Mesodermal cell (in vitro differentiated cells): ENCODE measurements around the gene FNBP1L.

Experiments used
- H3K27ac ChIP-seq: 2 replicates; pipeline ENCODE4 v1.7.0; 2013; ENCODE audit warnings: mild to moderate bottlenecking, low read depth, low read length, moderate library complexity; ENCODE audit not compliant: severe bottlenecking
- H3K36me3 ChIP-seq: 2 replicates; pipeline ENCODE4 v1.7.1; 2013; ENCODE audit warnings: mild to moderate bottlenecking, low read length, moderate library complexity; ENCODE audit not compliant: control insufficient read depth, insufficient read depth
- H3K4me1 ChIP-seq: one replicate; pipeline ENCODE4 v1.7.1; 2013; ENCODE audit warnings: mild to moderate bottlenecking, low read length; ENCODE audit not compliant: insufficient read depth, control insufficient read depth, poor library complexity, severe bottlenecking
- H3K4me3 ChIP-seq: 2 replicates; pipeline ENCODE4 v1.7.0; 2013; ENCODE audit warnings: low read length, control low read depth, mild to moderate bottlenecking; ENCODE audit not compliant: insufficient read depth, poor library complexity, severe bottlenecking; ENCODE audit errors: extremely low read depth
- H3K9me3 ChIP-seq: 2 replicates; pipeline ENCODE4 v1.7.1; 2013; ENCODE audit warnings: mild to moderate bottlenecking, low read length, moderate library complexity; ENCODE audit not compliant: control insufficient read depth
- WGBS, 2 experiments: methylation state at CpG; one replicate each; pipeline ENCODE4 v1.1.5; 2013; ENCODE audit warnings: missing lambda C conversion rate in 2 of 2; ENCODE audit not compliant: insufficient coverage in 2 of 2; 5-methylcytosine and 5-hydroxymethylcytosine counted together

Gene FNBP1L

GRCh38 chr1:93483606-93484005 lies 35.7 kb downstream of the FNBP1L start:
- Histone ChIP-seq H3K9me3 (peaks cover 10% of the 10 kb centered on the region), H3K4me3 (no peak overlapping the region), H3K4me1 (no peaks in the 10 kb centered on the region), H3K36me3 (peaks cover 9% of the 10 kb centered on the region), H3K27ac (no peak overlapping the region)

GRCh38 chr1:93488207-93488606 lies 40.3 kb downstream of the FNBP1L start:
- H3K4me3 ChIP-seq, result no peak overlapping the region
- H3K36me3 ChIP-seq, result peaks cover 2% of the 10 kb centered on the region
- H3K27ac ChIP-seq, result no peak overlapping the region
- no peaks in the 10 kb centered on the region for H3K4me1 ChIP-seq
- H3K9me3 ChIP-seq, result no peaks in the 10 kb centered on the region
- no CpG with 5 or more reads among the region's 2 CpGs for WGBS, 2 experiments

GRCh38 chr1:93489756-93490155 lies 41.8 kb downstream of the FNBP1L start:
- H3K4me3 ChIP-seq, result no peak overlapping the region
- H3K4me1 ChIP-seq, result no peaks in the 10 kb centered on the region
- H3K36me3 ChIP-seq, result peaks cover 14% of the 10 kb centered on the region
- peaks cover 3% of the 10 kb centered on the region for H3K9me3 ChIP-seq
- no peak overlapping the region for H3K27ac ChIP-seq

GRCh38 chr1:93490357-93490756 lies 42.4 kb downstream of the FNBP1L start:
- no peaks in the 10 kb centered on the region for H3K4me1 ChIP-seq
- peaks cover 14% of the 10 kb centered on the region for H3K36me3 ChIP-seq
- H3K27ac ChIP-seq, result no peak overlapping the region
- H3K9me3 ChIP-seq, result peaks cover 3% of the 10 kb centered on the region
- no peak overlapping the region for H3K4me3 ChIP-seq

GRCh38 chr1:93495911-93496310 lies 48.0 kb downstream of the FNBP1L start:
- peaks cover 3% of the 10 kb centered on the region for H3K9me3 ChIP-seq
- no peaks in the 10 kb centered on the region for H3K4me1 ChIP-seq
- no peak overlapping the region for H3K27ac ChIP-seq
- H3K36me3 ChIP-seq, result peaks cover 23% of the 10 kb centered on the region
- whole genome bisulfite sequencing, 2 experiments, result 100% methylated on average over 1 of the region's 1 CpG; no CpG with 5 or more reads in 1 of the 2 experiments
- H3K4me3 ChIP-seq, result no peak overlapping the region

GRCh38 chr1:93496520-93496919 lies 48.6 kb downstream of the FNBP1L start:
- Histone ChIP-seq H3K36me3 (peaks cover 28% of the 10 kb centered on the region), H3K27ac (no peak overlapping the region), H3K4me3 (no peak overlapping the region), H3K9me3 (peaks cover 3% of the 10 kb centered on the region), H3K4me1 (no peaks in the 10 kb centered on the region)
- WGBS, 2 experiments, result 83 to 100% methylated on average over 3 to 4 of the region's 4 CpGs

GRCh38 chr1:93499075-93499474 lies 51.2 kb downstream of the FNBP1L start:
- H3K9me3 ChIP-seq, result peaks cover under 1% of the 10 kb centered on the region
- H3K4me1 ChIP-seq, result no peaks in the 10 kb centered on the region
- 100% methylated on average over 1 of the region's 2 CpGs for WGBS, 2 experiments
- H3K36me3 ChIP-seq, result peaks cover 26% of the 10 kb centered on the region
- no peak overlapping the region for H3K4me3 ChIP-seq
- H3K27ac ChIP-seq, result no peak overlapping the region

GRCh38 chr1:93499533-93499932 lies 51.6 kb downstream of the FNBP1L start:
- H3K36me3 ChIP-seq, result peaks cover 23% of the 10 kb centered on the region
- H3K4me1 ChIP-seq, result no peaks in the 10 kb centered on the region
- no peaks in the 10 kb centered on the region for H3K9me3 ChIP-seq
- no peak overlapping the region for H3K27ac ChIP-seq
- WGBS, 2 experiments, result 91 to 100% methylated on average over 1 of the region's 4 CpGs
- H3K4me3 ChIP-seq, result no peak overlapping the region

GRCh38 chr1:93500275-93500674 lies 52.4 kb downstream of the FNBP1L start:
- no CpG with 5 or more reads among the region's 2 CpGs for WGBS, 2 experiments
- Histone ChIP-seq H3K9me3 (no peaks in the 10 kb centered on the region), H3K36me3 (peaks cover 27% of the 10 kb centered on the region), H3K27ac (no peak overlapping the region), H3K4me1 (no peaks in the 10 kb centered on the region), H3K4me3 (no peak overlapping the region)

GRCh38 chr1:93501399-93501798 lies 53.5 kb downstream of the FNBP1L start:
- H3K4me1 ChIP-seq, result no peaks in the 10 kb centered on the region
- H3K27ac ChIP-seq, result no peak overlapping the region
- peaks cover 29% of the 10 kb centered on the region for H3K36me3 ChIP-seq
- 100% methylated on average over 2 of the region's 3 CpGs; no CpG with 5 or more reads in 1 of the 2 experiments for WGBS, 2 experiments
- H3K4me3 ChIP-seq, result no peak overlapping the region
- H3K9me3 ChIP-seq, result no peaks in the 10 kb centered on the region

GRCh38 chr1:93501829-93502369 lies 54.0 kb downstream of the FNBP1L start:
- H3K4me3 ChIP-seq, result no peak overlapping the region
- no peaks in the 10 kb centered on the region for H3K9me3 ChIP-seq
- H3K36me3 ChIP-seq, result peaks cover 29% of the 10 kb centered on the region
- no peak overlapping the region for H3K27ac ChIP-seq
- WGBS, 2 experiments, result no CpG with 5 or more reads among the region's 1 CpG
- no peaks in the 10 kb centered on the region for H3K4me1 ChIP-seq
